ENCODE data around the gene RGS3.

RGS3 gene

GRCh38 chr9:113522858-113523257 is 59.3 kb downstream of the RGS3 start:
- H3K36me3 ChIP-seq (replicated peaks; ENCODE audit: low read depth, low read length) = no peaks in the 10 kb centered on the region
- H2AFZ ChIP-seq (ENCODE audit: low read depth, low read length) = no peak overlapping the region
- peak overlapping the region; percentile 72 for H3K4me3 ChIP-seq (ENCODE audit: low read length)
- TF ChIP-seq EZH2phosphoT487 (IDR thresholded peaks at IDR 0.05; ENCODE audit: low read depth) (no peak), CTCF (IDR thresholded peaks at IDR 0.05; ENCODE audit: low read depth, low read length) (no peak)
- no peaks in the 10 kb centered on the region for H3K79me2 ChIP-seq (ENCODE audit: low read length)
- H3K9ac ChIP-seq (ENCODE audit: low read length) = 0 out of 2 replicates have a peak overlapping the region, but pooled peaks have one; percentile 56
- peaks cover 27% of the 10 kb centered on the region for H3K4me1 ChIP-seq (ENCODE audit: low read length)
- H3K27me3 ChIP-seq (ENCODE audit: low read depth, low read length) = peaks cover 17% of the 10 kb centered on the region
- peak overlapping the region; percentile 95 for H3K4me2 ChIP-seq (ENCODE audit: low read length)
- H3K9me3 ChIP-seq (ENCODE audit: insufficient read depth, low read length) = no peaks in the 10 kb centered on the region
- H3K27ac ChIP-seq (ENCODE audit: low read length) = no peak overlapping the region
- H4K20me1 ChIP-seq (ENCODE audit: insufficient read depth, low read length) = no peaks in the 10 kb centered on the region

GRCh38 chr9:113523421-113524141 is 60.1 kb downstream of the RGS3 start:
- Histone ChIP-seq H3K4me3 (ENCODE audit: low read length) (peak overlapping the region; percentile 72), H3K4me2 (ENCODE audit: low read length) (peak overlapping the region; percentile 95), H3K9me3 (ENCODE audit: insufficient read depth, low read length) (no peaks in the 10 kb centered on the region), H3K79me2 (ENCODE audit: low read length) (no peaks in the 10 kb centered on the region), H4K20me1 (ENCODE audit: insufficient read depth, low read length) (no peaks in the 10 kb centered on the region), H2AFZ (ENCODE audit: low read depth, low read length) (peak overlapping the region; percentile 60; the same call in 1 of the 2 replicates), H3K9ac (ENCODE audit: low read length) (peak overlapping the region; percentile 56), H3K4me1 (ENCODE audit: low read length) (peaks cover 27% of the 10 kb centered on the region), H3K36me3 (replicated peaks; ENCODE audit: low read depth, low read length) (no peaks in the 10 kb centered on the region), H3K27ac (ENCODE audit: low read length) (peak overlapping the region; percentile 26; the same call in 1 of the 2 replicates), H3K27me3 (ENCODE audit: low read depth, low read length) (peaks cover 17% of the 10 kb centered on the region)
- TF ChIP-seq CTCF (IDR thresholded peaks at IDR 0.05; ENCODE audit: low read depth, low read length) (no peak), EZH2phosphoT487 (IDR thresholded peaks at IDR 0.05; ENCODE audit: low read depth) (no peak)

GRCh38 chr9:113524468-113524867 is 60.9 kb downstream of the RGS3 start:
- Histone ChIP-seq H3K27ac (ENCODE audit: low read length) (no peak overlapping the region), H3K79me2 (ENCODE audit: low read length) (no peaks in the 10 kb centered on the region), H3K36me3 (replicated peaks; ENCODE audit: low read depth, low read length) (no peaks in the 10 kb centered on the region), H3K4me2 (ENCODE audit: low read length) (peak overlapping the region; percentile 95), H2AFZ (ENCODE audit: low read depth, low read length) (no peak overlapping the region), H4K20me1 (ENCODE audit: insufficient read depth, low read length) (no peaks in the 10 kb centered on the region), H3K4me1 (ENCODE audit: low read length) (peaks cover 27% of the 10 kb centered on the region), H3K4me3 (ENCODE audit: low read length) (peak overlapping the region; percentile 72; the same call in 1 of the 2 replicates), H3K9me3 (ENCODE audit: insufficient read depth, low read length) (no peaks in the 10 kb centered on the region), H3K9ac (ENCODE audit: low read length) (peak overlapping the region; percentile 26; the same call in 1 of the 2 replicates), H3K27me3 (ENCODE audit: low read depth, low read length) (peaks cover 17% of the 10 kb centered on the region)
- TF ChIP-seq CTCF (IDR thresholded peaks at IDR 0.05; ENCODE audit: low read depth, low read length) = no peak

GRCh38 chr9:113525205-113525604 is 61.7 kb downstream of the RGS3 start:
- Histone ChIP-seq H3K79me2 (ENCODE audit: low read length) (no peaks in the 10 kb centered on the region), H2AFZ (ENCODE audit: low read depth, low read length) (no peak overlapping the region), H3K4me2 (ENCODE audit: low read length) (no peak overlapping the region), H4K20me1 (ENCODE audit: insufficient read depth, low read length) (no peaks in the 10 kb centered on the region), H3K4me3 (ENCODE audit: low read length) (no peak overlapping the region), H3K36me3 (replicated peaks; ENCODE audit: low read depth, low read length) (no peaks in the 10 kb centered on the region), H3K9me3 (ENCODE audit: insufficient read depth, low read length) (no peaks in the 10 kb centered on the region), H3K27me3 (ENCODE audit: low read depth, low read length) (peaks cover 17% of the 10 kb centered on the region), H3K27ac (ENCODE audit: low read length) (no peak overlapping the region), H3K9ac (ENCODE audit: low read length) (no peak overlapping the region), H3K4me1 (ENCODE audit: low read length) (peaks cover 32% of the 10 kb centered on the region)
- TF ChIP-seq CTCF (IDR thresholded peaks at IDR 0.05; ENCODE audit: low read depth, low read length) (no peak), EZH2phosphoT487 (IDR thresholded peaks at IDR 0.05; ENCODE audit: low read depth) (no peak)

Data from OCI-LY3 (cell line).